NT2/D1 (cell line): ENCODE results near the gene PSMD10.

Experiments used
- YY1 ChIP-seq: IDR thresholded peaks from 2 replicates; pipeline ENCODE4 v1.6.1; 2011; ENCODE audit not compliant: insufficient read length, insufficient read depth
- ZNF274 ChIP-seq: IDR thresholded peaks from 2 replicates; pipeline ENCODE4 v1.6.1; 2011; ENCODE audit warnings: mild to moderate bottlenecking, low read depth, low read length

DNA sequence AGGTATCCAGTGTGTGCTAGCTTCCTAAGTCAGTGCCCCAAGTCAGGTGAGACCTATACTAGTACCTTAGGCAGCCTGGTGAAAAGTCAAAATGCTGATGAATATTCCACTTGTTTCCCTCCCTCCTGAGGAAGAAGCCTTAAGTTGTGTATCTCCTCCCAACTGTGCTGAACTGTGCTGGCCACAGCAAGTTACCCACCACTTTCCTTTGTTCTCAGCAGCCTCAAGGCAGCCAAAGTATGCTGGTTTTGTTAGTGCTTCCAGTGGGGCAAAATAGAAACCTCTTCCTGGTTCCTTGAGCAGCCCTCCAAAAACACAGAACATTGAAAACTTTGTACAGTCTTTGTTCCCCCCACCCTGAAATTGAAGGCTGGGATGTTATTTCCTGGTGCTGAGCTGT is 14.1 kb upstream of the PSMD10 start:
- TF ChIP-seq ZNF274 = no peak
- TF ChIP-seq YY1 = no peak
